ENCODE results near the gene MYO19. TPM values are rescaled to one million over a fixed set of nuclear protein-coding genes. Genes with fewer than 3 reads are reported as not detected.

Gene MYO19
- total RNA-seq, 2 donors from 2014 or later: 43.9 to 66.7 TPM

GRCh38 chr17:36527621-36528250 lies 6.9 kb downstream of the MYO19 start:
- ATAC-seq (ENCODE audit: insufficient number of reproducible peaks, low FRiP score, low read depth): no peak
- TF ChIP-seq CTCF (IDR thresholded peaks at IDR 0.05): no peak
- Histone ChIP-seq H3K4me1 (ENCODE audit: control insufficient read depth in 1 of 2, low read depth in 2 of 2) (no peaks in the 10 kb centered on the region), H3K9me3 (no peaks in the 10 kb centered on the region), H3K36me3 (peaks cover 27% of the 10 kb centered on the region), H3K4me3 (no peak overlapping the region), H3K27me3 (replicated peaks; ENCODE audit: insufficient read depth) (no peaks in the 10 kb centered on the region), H3K27ac (no peak overlapping the region)
- DNase-seq (ENCODE audit: low spot score): no peak

- ATAC-seq (ENCODE audit: insufficient number of reproducible peaks, low FRiP score, low read depth): no peak
Measured at GRCh38 chr17:36525888-36526287, 8.8 kb downstream of the MYO19 start.

GRCh38 chr17:36525113-36525512 lies 9.6 kb downstream of the MYO19 start:
- H3K4me3 ChIP-seq: no peak overlapping the region
- H3K27ac ChIP-seq: no peak overlapping the region
- H3K9me3 ChIP-seq: no peaks in the 10 kb centered on the region
- no peaks in the 10 kb centered on the region for H3K4me1 ChIP-seq (ENCODE audit: control insufficient read depth in 1 of 2, low read depth in 2 of 2)
- H3K36me3 ChIP-seq: peaks cover 29% of the 10 kb centered on the region
- DNase-seq (ENCODE audit: low spot score) (no peak), ATAC-seq (ENCODE audit: insufficient number of reproducible peaks, low FRiP score, low read depth) (no peak)
- no peak for TF ChIP-seq CTCF (IDR thresholded peaks at IDR 0.05)
- H3K27me3 ChIP-seq (replicated peaks; ENCODE audit: insufficient read depth): no peaks in the 10 kb centered on the region

More at GRCh38 chr17:36525888-36526287, 8.8 kb downstream of the MYO19 start:
- Histone ChIP-seq H3K36me3 (peaks cover 26% of the 10 kb centered on the region), H3K4me1 (ENCODE audit: control insufficient read depth in 1 of 2, low read depth in 2 of 2) (no peaks in the 10 kb centered on the region), H3K9me3 (no peaks in the 10 kb centered on the region), H3K4me3 (no peak overlapping the region), H3K27ac (no peak overlapping the region), H3K27me3 (replicated peaks; ENCODE audit: insufficient read depth) (no peaks in the 10 kb centered on the region)
- no peak for DNase-seq (ENCODE audit: low spot score)
- no peak for TF ChIP-seq CTCF (IDR thresholded peaks at IDR 0.05)

GRCh38 chr17:36524428-36524876 lies 10.2 kb downstream of the MYO19 start:
- no peak for TF ChIP-seq CTCF (IDR thresholded peaks at IDR 0.05)
- Histone ChIP-seq H3K36me3 (peaks cover 29% of the 10 kb centered on the region), H3K27me3 (replicated peaks; ENCODE audit: insufficient read depth) (no peaks in the 10 kb centered on the region), H3K4me3 (no peak overlapping the region), H3K27ac (no peak overlapping the region), H3K4me1 (ENCODE audit: control insufficient read depth in 1 of 2, low read depth in 2 of 2) (no peaks in the 10 kb centered on the region), H3K9me3 (no peaks in the 10 kb centered on the region)
- no peak for DNase-seq (ENCODE audit: low spot score)
- ATAC-seq (ENCODE audit: insufficient number of reproducible peaks, low FRiP score, low read depth): no peak

GRCh38 chr17:36523113-36523512 lies 11.6 kb downstream of the MYO19 start:
- Histone ChIP-seq H3K36me3 (peaks cover 24% of the 10 kb centered on the region), H3K9me3 (no peaks in the 10 kb centered on the region), H3K4me1 (ENCODE audit: control insufficient read depth in 1 of 2, low read depth in 2 of 2) (no peaks in the 10 kb centered on the region)

More at GRCh38 chr17:36523113-36523512, 11.6 kb downstream of the MYO19 start:
- ATAC-seq (ENCODE audit: insufficient number of reproducible peaks, low FRiP score, low read depth) (no peak), DNase-seq (ENCODE audit: low spot score) (no peak)
- Histone ChIP-seq H3K27me3 (replicated peaks; ENCODE audit: insufficient read depth) (no peaks in the 10 kb centered on the region), H3K4me3 (no peak overlapping the region), H3K27ac (no peak overlapping the region)
- TF ChIP-seq CTCF (IDR thresholded peaks at IDR 0.05): no peak
